ENCODE measurements around the gene UMODL1.

- TF ChIP-seq EGR1 (IDR thresholded peaks at IDR 0.05): no peak
- TF ChIP-seq MAX (IDR thresholded peaks at IDR 0.05): no peak
Measured at GRCh38 chr21:42039911-42040351, 31.2 kb upstream of the UMODL1 start.
